GM23248 (cell line): ENCODE measurements around the gene DNMT1.

ENCODE experiments used
- EZH2 ChIP-seq: fragments of 200-600 bp; sonication (generic); IDR thresholded peaks from 2 replicates; pipeline ENCODE4 v1.6.1; 2018; ENCODE audit warnings: antibody characterized with exemption, mild to moderate bottlenecking; ENCODE audit not compliant: insufficient read depth, poor library complexity, severe bottlenecking
- EZH2phosphoT487 ChIP-seq: fragments of 200-600 bp; sonication (generic); IDR thresholded peaks from 2 replicates; pipeline ENCODE4 v1.6.1; 2018; ENCODE audit warnings: antibody characterized with exemption, moderate library complexity, mild to moderate bottlenecking, low read depth; ENCODE audit not compliant: insufficient read depth

- TF ChIP-seq EZH2phosphoT487 (no peak), EZH2 (no peak)
Observed at GRCh38 chr19:10166046-10166445, 28.7 kb downstream of the DNMT1 start.
